Fibroblast of mammary gland (primary cell): ENCODE results near the gene DRGX.

Source experiments
- DNase-seq: peaks from one replicate; pipeline ENCODE4 v3.0.0-alpha.2; 2010; ENCODE audit warnings: low read depth
- H3K4me3 ChIP-seq: 2 replicates; pipeline ENCODE4 v1.5.1; 2011; ENCODE audit warnings: low read depth, mild to moderate bottlenecking, low read length, moderate library complexity; ENCODE audit not compliant: control insufficient read depth
- TF ChIP-seq, protein P1 (sequence below): conservative IDR thresholded peaks from 2 replicates; pipeline ENCODE4 v1.5.1; 2011; ENCODE audit warnings: low read depth, low read length, inconsistent platforms; ENCODE audit not compliant: control insufficient read depth, insufficient read depth

The DRGX gene

DNA sequence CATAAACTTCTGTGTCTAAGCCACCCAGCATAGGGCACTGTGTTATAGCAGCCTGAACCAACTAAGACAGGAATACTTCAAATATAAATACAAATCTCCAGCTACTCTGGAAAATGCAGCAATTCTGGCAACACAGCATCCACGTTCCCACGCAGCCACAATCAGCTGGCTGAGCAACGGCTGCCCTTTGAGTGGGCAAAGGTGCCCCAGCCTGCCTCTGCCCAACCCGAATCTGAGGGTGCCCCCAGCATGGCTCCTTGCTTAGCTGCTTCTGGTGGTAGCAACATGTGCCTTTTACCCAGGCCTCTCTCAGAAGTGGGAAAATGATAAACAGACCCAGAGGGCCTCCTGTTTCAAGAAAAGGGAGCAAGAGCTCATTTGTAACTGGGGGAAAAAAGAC lies 12.0 kb downstream of the DRGX start:
- DNase-seq: no peak
- TF ChIP-seq, protein P1, sequence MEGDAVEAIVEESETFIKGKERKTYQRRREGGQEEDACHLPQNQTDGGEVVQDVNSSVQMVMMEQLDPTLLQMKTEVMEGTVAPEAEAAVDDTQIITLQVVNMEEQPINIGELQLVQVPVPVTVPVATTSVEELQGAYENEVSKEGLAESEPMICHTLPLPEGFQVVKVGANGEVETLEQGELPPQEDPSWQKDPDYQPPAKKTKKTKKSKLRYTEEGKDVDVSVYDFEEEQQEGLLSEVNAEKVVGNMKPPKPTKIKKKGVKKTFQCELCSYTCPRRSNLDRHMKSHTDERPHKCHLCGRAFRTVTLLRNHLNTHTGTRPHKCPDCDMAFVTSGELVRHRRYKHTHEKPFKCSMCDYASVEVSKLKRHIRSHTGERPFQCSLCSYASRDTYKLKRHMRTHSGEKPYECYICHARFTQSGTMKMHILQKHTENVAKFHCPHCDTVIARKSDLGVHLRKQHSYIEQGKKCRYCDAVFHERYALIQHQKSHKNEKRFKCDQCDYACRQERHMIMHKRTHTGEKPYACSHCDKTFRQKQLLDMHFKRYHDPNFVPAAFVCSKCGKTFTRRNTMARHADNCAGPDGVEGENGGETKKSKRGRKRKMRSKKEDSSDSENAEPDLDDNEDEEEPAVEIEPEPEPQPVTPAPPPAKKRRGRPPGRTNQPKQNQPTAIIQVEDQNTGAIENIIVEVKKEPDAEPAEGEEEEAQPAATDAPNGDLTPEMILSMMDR: no peak
- H3K4me3 ChIP-seq: no peak overlapping the region

DNA sequence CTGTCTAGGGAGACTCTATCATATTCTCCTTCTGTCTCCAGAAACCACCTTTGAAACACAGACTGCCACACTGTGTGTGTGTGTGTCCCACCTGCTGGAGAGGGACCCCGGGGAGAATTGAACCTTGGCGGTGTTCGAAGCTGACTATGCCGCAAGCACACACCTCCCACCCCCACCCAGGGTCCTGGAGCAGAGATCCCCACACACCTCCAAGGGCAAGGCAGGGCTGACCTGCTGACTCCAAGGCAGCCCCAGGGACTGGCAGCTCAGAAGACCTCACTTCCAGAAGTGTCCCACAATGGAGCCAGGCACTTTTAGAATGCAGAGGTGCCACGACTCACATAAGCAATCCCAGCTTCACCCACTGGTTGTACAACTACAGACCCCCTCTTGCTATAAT lies 13.1 kb downstream of the DRGX start:
- no peak overlapping the region for H3K4me3 ChIP-seq
- no peak for DNase-seq
- TF ChIP-seq, protein P1: no peak

DNA sequence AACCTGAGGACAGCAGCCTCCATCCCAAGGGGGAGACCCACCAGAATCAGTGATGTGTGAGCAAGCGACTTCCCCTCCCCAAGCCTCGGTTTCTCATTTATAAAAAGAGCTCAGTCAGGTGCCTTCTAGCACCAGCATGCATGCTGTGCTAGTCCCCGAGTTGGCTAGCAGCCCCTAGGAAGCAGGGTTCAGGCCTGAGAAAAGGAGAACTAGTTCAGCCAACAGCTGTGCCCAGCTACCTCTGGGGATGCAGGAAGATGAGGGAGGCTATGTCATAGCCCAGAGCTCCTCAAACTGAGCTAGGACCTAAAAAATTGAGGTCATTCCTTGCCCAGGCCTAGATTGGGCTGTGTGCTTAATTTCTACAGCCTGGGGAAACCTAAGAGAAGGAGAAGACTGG lies 13.7 kb downstream of the DRGX start:
- DNase-seq: no peak
- H3K4me3 ChIP-seq: no peak overlapping the region
- TF ChIP-seq, protein P1: no peak

DNA sequence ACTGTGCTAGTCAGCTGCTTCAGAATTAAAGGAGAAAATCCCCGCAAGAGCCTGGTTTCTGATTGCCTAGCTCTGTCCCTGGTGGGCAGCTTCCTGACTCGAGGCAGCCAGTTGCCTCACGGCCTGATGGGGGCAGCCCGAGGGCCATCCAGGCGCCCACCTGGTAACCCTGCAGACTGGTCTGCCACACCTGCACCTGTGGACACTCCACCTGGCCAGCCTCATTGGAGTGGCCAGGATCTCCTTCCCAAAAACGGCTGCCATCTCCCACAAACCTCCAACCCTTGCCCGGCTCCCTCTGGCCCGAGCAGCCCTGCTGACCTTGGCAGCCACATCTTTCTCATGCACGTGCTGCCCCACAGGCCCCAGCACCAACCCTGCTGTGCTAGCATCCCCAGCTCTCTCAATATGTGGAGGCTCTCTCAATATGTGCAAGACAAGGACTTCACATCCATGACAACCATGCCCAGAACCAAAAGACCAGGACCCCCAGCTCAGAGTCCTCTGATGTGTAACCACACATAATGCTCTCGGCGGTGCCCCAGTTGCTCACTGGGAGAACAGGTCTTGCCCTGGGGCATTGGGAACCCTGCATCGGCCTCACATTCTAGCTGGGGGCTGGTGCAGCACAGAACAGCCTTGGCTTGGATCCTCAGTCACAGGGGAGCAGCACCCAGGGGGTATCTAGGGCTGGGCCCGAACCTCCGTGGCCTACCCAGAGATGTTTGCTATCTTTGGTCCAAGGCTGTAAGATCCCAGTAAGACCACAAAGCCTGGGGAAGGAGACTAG lies 14.6 kb downstream of the DRGX start:
- TF ChIP-seq, protein P1: no peak
- no peak for DNase-seq
- no peak overlapping the region for H3K4me3 ChIP-seq

DNA sequence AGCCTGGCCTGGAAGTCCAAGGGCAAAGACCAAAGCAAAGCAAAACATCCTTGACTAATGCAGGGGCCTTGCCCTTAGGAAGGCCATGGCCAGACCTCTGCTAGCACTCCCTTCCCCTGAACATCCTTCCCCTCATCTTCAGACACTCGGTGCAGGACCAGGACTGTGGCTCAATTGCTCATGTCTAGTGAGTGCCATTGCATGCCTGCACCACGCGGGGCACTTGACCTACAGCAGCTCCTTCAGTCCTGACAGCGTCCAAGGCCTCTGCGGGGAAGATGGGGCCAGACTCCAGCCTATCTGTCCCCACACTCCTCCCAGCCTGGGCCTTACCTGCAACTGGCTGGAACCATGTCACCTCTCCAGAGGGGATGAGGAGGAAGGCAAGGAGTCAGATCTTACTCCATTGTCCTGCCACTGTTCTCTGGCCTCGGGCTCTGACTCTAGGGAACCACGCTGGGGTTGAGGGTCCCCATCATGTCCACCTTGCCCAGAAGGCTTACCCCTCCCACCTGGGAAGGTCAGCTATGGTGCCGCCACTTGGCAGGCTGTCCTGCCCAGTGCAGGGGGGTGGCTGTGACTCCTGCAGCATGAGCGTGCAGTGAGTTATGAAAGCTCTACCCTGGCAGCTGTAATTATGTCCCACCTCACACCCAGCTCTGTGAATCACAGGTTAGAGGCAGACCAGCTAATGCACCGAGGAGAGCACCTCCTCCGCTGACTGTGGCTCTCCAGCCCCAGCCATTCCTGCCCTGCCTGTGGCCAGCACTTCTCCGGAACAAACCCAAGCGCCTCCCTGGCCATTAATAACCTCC lies 16.1 kb downstream of the DRGX start:
- no peak overlapping the region for H3K4me3 ChIP-seq
- TF ChIP-seq, protein P1: peak; percentile 16
- DNase-seq: no peak

DNA sequence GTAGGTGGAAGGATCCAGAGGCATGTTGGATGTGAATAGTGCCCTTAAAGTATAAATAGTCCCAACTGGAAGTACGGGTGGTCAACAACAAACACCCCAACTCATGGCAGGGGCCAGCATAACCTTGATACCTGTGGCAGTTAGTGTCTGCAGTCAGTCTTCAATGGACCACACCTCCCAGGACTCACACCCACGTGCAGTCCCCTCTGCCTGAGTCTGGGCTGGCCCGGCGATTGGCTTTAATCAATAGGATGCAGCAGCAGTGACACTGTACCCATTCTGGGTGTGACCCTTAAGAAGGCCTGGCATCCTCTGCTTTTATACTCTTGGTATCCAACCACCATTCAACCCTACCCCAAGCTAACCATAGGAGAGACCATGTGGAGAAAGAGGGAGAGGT lies 18.6 kb downstream of the DRGX start:
- TF ChIP-seq, protein P1: no peak
- DNase-seq: no peak
- no peak overlapping the region for H3K4me3 ChIP-seq
